C4-2B (cell line): ENCODE measurements around the gene RFWD3.

ENCODE experiments used
- H3K27ac ChIP-seq: fragments of 450-650 bp; 2 replicates; pipeline ENCODE4 v1.5.1; 2017
- CTCF ChIP-seq: fragments of 450-650 bp; conservative IDR thresholded peaks from 2 replicates; pipeline ENCODE4 v1.5.1; 2017; ENCODE audit warnings: mild to moderate bottlenecking
- ZFX ChIP-seq: fragments of 450-650 bp; IDR thresholded peaks from 2 replicates; pipeline ENCODE4 v1.6.1; 2017

RFWD3 gene

GRCh38 chr16:74700438-74701225 is 34.0 kb upstream of the RFWD3 start, which contains the start of gene MLKL:
Gene MLKL (minus strand): TSS chr16:74700862. CDS start chr16:74695757, 5,105 bp downstream.
- TF ChIP-seq CTCF: no peak; the same call in none of the 2 replicates
- no peak for TF ChIP-seq ZFX
- H3K27ac ChIP-seq: peak within 1 kb of the TSS; percentile 76

- no peak for TF ChIP-seq CTCF
- TF ChIP-seq ZFX: no peak
- peak overlapping the region; percentile 76 for H3K27ac ChIP-seq
Observed at GRCh38 chr16:74700116-74700437, 33.4 kb upstream of the RFWD3 start.

- peak overlapping the region; percentile 76; the same call in 1 of the 2 replicates for H3K27ac ChIP-seq
- TF ChIP-seq CTCF (no peak), ZFX (no peak)
Observed at GRCh38 chr16:74699666-74700065, 33.0 kb upstream of the RFWD3 start.

- no peak for TF ChIP-seq CTCF
- TF ChIP-seq ZFX: no peak
- no peak overlapping the region for H3K27ac ChIP-seq
Observed at GRCh38 chr16:74698222-74698621, 31.5 kb upstream of the RFWD3 start.

GRCh38 chr16:74695450-74696422 is 29.1 kb upstream of the RFWD3 start:
- no peak overlapping the region for H3K27ac ChIP-seq
- TF ChIP-seq CTCF (no peak), ZFX (no peak)

GRCh38 chr16:74691093-74691855 is 24.6 kb upstream of the RFWD3 start:
- TF ChIP-seq CTCF (no peak), ZFX (no peak)
- no peak overlapping the region for H3K27ac ChIP-seq
